ENCODE data around the gene EIF4B.

The EIF4B gene

DNA sequence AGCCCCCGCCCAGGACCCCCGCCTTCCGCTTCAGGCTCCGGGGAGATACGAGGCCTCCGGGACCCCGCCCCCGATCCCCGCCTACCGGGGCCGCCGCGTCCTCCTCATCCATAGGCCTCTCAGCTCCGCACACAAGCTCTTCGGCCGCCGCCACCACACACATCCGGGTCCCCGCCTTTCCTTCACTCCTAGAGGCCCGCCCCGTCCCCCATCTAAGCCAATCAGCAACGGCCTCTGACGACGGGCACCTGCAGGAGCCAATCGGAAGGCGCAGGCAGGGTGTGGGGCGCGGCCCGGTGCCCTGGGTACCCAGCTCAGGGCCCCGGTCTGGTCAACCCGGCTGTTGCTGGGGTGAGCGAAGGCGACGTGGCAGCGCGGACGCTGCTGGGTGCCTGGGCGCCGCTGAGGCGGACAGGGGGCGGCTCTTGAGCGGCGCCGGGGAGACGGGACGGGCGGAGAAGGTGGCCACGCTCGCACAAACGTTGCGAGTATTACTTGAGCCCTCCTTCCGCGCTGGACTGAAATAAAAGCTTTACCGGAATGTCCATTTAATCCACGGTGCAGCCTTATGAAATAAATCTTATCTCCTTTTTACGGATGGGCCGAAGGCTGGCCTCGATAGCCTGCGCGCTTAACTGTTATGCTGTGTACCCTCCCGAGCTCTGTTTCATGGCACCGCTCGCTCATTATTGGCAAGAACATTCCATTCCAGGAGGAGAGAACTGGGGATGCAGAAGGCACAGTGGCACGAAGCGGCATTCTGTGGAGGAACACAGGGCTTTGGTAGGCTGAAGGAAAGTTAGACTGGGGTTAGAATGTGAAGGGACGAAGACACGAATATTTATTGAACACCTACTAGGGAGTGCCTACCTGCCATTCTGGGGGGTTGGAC is 73.2 kb downstream of the EIF4B start, which contains the start of gene SPRYD3:
Gene SPRYD3, minus strand, starts transcription at position 165 of the 892 bp plus-strand sequence. Its CDS starts 57 bp downstream, at position 108.
- ATAC-seq, result peak; percentile 98
- TF ChIP-seq ARNTL (CRISPR knock-in tag; IDR thresholded peaks at IDR 0.05; ENCODE audit: borderline replicate concordance, low read depth) (no peak), ESRRG (CRISPR knock-in tag; IDR thresholded peaks at IDR 0.05) (0 out of 2 replicates have a peak, but pooled peaks have one; percentile 10), GLIS3 (CRISPR knock-in tag; IDR thresholded peaks at IDR 0.05) (no peak), ZNF70 (CRISPR knock-in tag; IDR thresholded peaks at IDR 0.05) (peak; percentile 43; the same call in 1 of the 2 replicates), TSHZ2 (CRISPR knock-in tag; IDR thresholded peaks at IDR 0.05) (no peak)
- TF ChIP-seq, protein P1, sequence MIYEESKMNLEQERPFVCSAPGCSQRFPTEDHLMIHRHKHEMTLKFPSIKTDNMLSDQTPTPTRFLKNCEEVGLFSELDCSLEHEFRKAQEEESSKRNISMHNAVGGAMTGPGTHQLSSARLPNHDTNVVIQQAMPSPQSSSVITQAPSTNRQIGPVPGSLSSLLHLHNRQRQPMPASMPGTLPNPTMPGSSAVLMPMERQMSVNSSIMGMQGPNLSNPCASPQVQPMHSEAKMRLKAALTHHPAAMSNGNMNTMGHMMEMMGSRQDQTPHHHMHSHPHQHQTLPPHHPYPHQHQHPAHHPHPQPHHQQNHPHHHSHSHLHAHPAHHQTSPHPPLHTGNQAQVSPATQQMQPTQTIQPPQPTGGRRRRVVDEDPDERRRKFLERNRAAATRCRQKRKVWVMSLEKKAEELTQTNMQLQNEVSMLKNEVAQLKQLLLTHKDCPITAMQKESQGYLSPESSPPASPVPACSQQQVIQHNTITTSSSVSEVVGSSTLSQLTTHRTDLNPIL (CRISPR knock-in tag; IDR thresholded peaks at IDR 0.05; ENCODE audit: low read depth), result no peak

DNA sequence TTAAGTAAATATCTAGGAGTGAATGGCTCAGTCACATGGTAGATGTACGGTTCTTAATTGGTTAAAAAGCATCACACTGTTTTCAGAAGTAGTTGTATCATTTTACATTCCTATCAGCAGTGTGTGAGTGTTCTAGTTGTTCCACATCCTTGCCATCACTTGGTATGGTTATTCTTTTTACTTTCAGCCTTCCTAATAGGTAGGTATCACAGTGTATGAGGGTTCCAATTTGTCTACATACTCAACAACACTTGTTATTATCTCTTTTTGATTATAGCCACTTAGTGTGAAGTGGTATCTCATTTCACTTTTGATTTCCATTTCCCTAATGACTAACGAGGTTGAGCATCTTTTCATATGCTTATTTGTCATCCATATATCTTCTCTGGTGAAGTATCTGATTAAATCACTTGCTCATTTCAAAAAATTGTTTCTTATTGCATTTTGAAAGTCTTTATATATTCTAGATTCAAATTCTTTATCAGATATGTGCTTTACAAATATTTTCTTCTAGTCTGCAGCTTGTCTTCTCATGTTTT is 76.5 kb downstream of the EIF4B start:
- no peak for ATAC-seq
- TF ChIP-seq GLIS3 (CRISPR knock-in tag; IDR thresholded peaks at IDR 0.05), result no peak
- no peak for TF ChIP-seq OSR1 (CRISPR knock-in tag; IDR thresholded peaks at IDR 0.05)
- no peak for TF ChIP-seq TOX (CRISPR knock-in tag; IDR thresholded peaks at IDR 0.05; ENCODE audit: borderline replicate concordance)

DNA sequence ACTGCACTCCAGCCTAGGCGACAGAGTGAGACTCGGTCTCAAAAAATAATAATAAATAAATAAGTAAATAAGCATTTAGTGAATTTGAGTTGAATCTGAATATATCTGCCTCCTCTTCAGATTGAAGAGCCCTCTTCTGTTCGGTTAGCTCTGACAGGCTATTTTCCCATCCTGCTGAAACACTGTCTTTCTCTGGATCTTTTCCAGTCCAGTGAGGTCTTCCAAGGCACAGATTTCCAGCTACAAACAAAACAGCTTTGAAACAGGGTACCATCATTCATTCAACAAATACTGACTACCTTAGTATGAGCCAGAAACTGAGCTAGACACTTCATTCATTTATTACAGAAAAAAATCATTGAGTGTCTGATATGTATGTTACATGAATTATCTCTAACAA is 80.1 kb downstream of the EIF4B start:
- ATAC-seq, result no peak
- TF ChIP-seq GLIS3 (CRISPR knock-in tag; IDR thresholded peaks at IDR 0.05) (no peak), ZNF8 (CRISPR knock-in tag; IDR thresholded peaks at IDR 0.05) (no peak), ISL1 (CRISPR knock-in tag; IDR thresholded peaks at IDR 0.05) (no peak), ESRRG (CRISPR knock-in tag; IDR thresholded peaks at IDR 0.05) (no peak), PPARA (CRISPR knock-in tag; IDR thresholded peaks at IDR 0.05; ENCODE audit: borderline replicate concordance) (no peak), TCF4 (CRISPR knock-in tag; IDR thresholded peaks at IDR 0.05; ENCODE audit: borderline replicate concordance) (no peak), ZFP30 (CRISPR knock-in tag; IDR thresholded peaks at IDR 0.05) (no peak), TSHZ2 (CRISPR knock-in tag; IDR thresholded peaks at IDR 0.05) (no peak)

GRCh38 chr12:53090105-53090504 is 83.8 kb downstream of the EIF4B start:
- no peak for ATAC-seq

More at GRCh38 chr12:53090105-53090504, 83.8 kb downstream of the EIF4B start:
- TF ChIP-seq ZNF8 (CRISPR knock-in tag; IDR thresholded peaks at IDR 0.05), result no peak
- TF ChIP-seq RARB (CRISPR knock-in tag; IDR thresholded peaks at IDR 0.05), result no peak
- TF ChIP-seq, protein P2, sequence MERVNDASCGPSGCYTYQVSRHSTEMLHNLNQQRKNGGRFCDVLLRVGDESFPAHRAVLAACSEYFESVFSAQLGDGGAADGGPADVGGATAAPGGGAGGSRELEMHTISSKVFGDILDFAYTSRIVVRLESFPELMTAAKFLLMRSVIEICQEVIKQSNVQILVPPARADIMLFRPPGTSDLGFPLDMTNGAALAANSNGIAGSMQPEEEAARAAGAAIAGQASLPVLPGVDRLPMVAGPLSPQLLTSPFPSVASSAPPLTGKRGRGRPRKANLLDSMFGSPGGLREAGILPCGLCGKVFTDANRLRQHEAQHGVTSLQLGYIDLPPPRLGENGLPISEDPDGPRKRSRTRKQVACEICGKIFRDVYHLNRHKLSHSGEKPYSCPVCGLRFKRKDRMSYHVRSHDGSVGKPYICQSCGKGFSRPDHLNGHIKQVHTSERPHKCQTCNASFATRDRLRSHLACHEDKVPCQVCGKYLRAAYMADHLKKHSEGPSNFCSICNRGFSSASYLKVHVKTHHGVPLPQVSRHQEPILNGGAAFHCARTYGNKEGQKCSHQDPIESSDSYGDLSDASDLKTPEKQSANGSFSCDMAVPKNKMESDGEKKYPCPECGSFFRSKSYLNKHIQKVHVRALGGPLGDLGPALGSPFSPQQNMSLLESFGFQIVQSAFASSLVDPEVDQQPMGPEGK (CRISPR knock-in tag; IDR thresholded peaks at IDR 0.05; ENCODE audit: borderline replicate concordance), result no peak
- no peak for TF ChIP-seq ZFP3 (CRISPR knock-in tag; IDR thresholded peaks at IDR 0.05)
- TF ChIP-seq, protein P1 (CRISPR knock-in tag; IDR thresholded peaks at IDR 0.05; ENCODE audit: low read depth), result no peak
- TF ChIP-seq TSHZ2 (CRISPR knock-in tag; IDR thresholded peaks at IDR 0.05), result no peak
- no peak for TF ChIP-seq ZC3H10 (CRISPR knock-in tag; IDR thresholded peaks at IDR 0.05)

All from SK-N-SH treated with all-trans-retinoic acid at 6 μM for 48 hours (cell line).